Measurements from ENCODE around the gene PPM1K. TPM values are rescaled to one million over a fixed set of nuclear protein-coding genes. Genes with fewer than 3 reads are reported as not detected.

The PPM1K gene
- total RNA-seq, 6 donors from 2014 or later: 18.4 to 56.0 (median 26.0) TPM

- ATAC-seq (ENCODE audit: low FRiP score in 2 of 2): no peak
These were observed 13.5 kb upstream of the PPM1K start for GRCh38 chr4:88297725-88298454.

GRCh38 chr4:88297212-88297516 is 12.8 kb upstream of the PPM1K start:
- H3K9me3 ChIP-seq: no peaks in the 10 kb centered on the region
- TF ChIP-seq EP300 (IDR thresholded peaks at IDR 0.05) (no peak), POLR2A (IDR thresholded peaks at IDR 0.05) (no peak), POLR2AphosphoS5 (IDR thresholded peaks at IDR 0.05) (no peak), CTCF (IDR thresholded peaks at IDR 0.05) (no peak)
- no peaks in the 10 kb centered on the region for H3K27me3 ChIP-seq
- no peak overlapping the region for H3K27ac ChIP-seq
- no peak for ATAC-seq (ENCODE audit: low FRiP score in 2 of 2)
- no peak overlapping the region for H3K4me3 ChIP-seq
- WGBS, 2 donors: 89 to 95% methylated on average over 1 of the region's 1 CpG
- DNase-seq: no peak
- no peaks in the 10 kb centered on the region for H3K4me1 ChIP-seq
- no peaks in the 10 kb centered on the region for H3K36me3 ChIP-seq

More at GRCh38 chr4:88297725-88298454, 13.5 kb upstream of the PPM1K start:
- H3K4me1 ChIP-seq: no peaks in the 10 kb centered on the region
- H3K27me3 ChIP-seq: no peaks in the 10 kb centered on the region
- no peak for DNase-seq
- no peak overlapping the region for H3K27ac ChIP-seq
- WGBS, 2 donors: 85 to 86% methylated on average over 6 of the region's 6 CpGs
- H3K4me3 ChIP-seq: no peak overlapping the region
- no peaks in the 10 kb centered on the region for H3K9me3 ChIP-seq
- TF ChIP-seq EP300 (IDR thresholded peaks at IDR 0.05) (no peak), CTCF (IDR thresholded peaks at IDR 0.05) (no peak), POLR2AphosphoS5 (IDR thresholded peaks at IDR 0.05) (no peak), POLR2A (IDR thresholded peaks at IDR 0.05) (no peak)
- H3K36me3 ChIP-seq: no peaks in the 10 kb centered on the region

- Histone ChIP-seq H3K4me3 (no peak overlapping the region), H3K27ac (no peak overlapping the region), H3K36me3 (no peaks in the 10 kb centered on the region), H3K9me3 (no peaks in the 10 kb centered on the region), H3K4me1 (no peaks in the 10 kb centered on the region), H3K27me3 (no peaks in the 10 kb centered on the region)
- TF ChIP-seq POLR2A (IDR thresholded peaks at IDR 0.05): no peak
- TF ChIP-seq CTCF (IDR thresholded peaks at IDR 0.05): no peak
- no peak for TF ChIP-seq EP300 (IDR thresholded peaks at IDR 0.05)
- TF ChIP-seq POLR2AphosphoS5 (IDR thresholded peaks at IDR 0.05): no peak
- ATAC-seq (ENCODE audit: low FRiP score in 2 of 2) (peak in 1 of 2 donors; percentile 31), DNase-seq (peak in 1 of 2 donors; percentile 44)
- 97 to 100% methylated on average over 3 to 4 of the region's 5 CpGs for WGBS, 2 donors
These were observed 12.3 kb upstream of the PPM1K start for GRCh38 chr4:88296413-88297211.

GRCh38 chr4:88295656-88296055 is 11.3 kb upstream of the PPM1K start:
- no peaks in the 10 kb centered on the region for H3K4me1 ChIP-seq
- ATAC-seq (ENCODE audit: low FRiP score in 2 of 2) (peak in 1 of 2 donors; percentile 28), DNase-seq (peak in 1 of 2 donors; percentile 27)
- H3K4me3 ChIP-seq: no peak overlapping the region
- no peak overlapping the region for H3K27ac ChIP-seq
- no peaks in the 10 kb centered on the region for H3K9me3 ChIP-seq
- H3K27me3 ChIP-seq: no peaks in the 10 kb centered on the region
- TF ChIP-seq POLR2A (IDR thresholded peaks at IDR 0.05): no peak
- no peak for TF ChIP-seq CTCF (IDR thresholded peaks at IDR 0.05)
- TF ChIP-seq EP300 (IDR thresholded peaks at IDR 0.05): no peak
- TF ChIP-seq POLR2AphosphoS5 (IDR thresholded peaks at IDR 0.05): no peak
- no peaks in the 10 kb centered on the region for H3K36me3 ChIP-seq
- 94 to 99% methylated on average over 4 to 6 of the region's 6 CpGs for WGBS, 2 donors
